GM12875 (cell line): ENCODE measurements around the gene MTMR3.

Experiments used
- H3K4me3 ChIP-seq: one replicate; pipeline ENCODE4 v1.5.1; 2011; ENCODE audit warnings: low read depth, low read length, control low read depth
- CTCF ChIP-seq: IDR thresholded peaks from 2 replicates; pipeline ENCODE4 v1.5.1; 2011; ENCODE audit warnings: low read depth, mild to moderate bottlenecking, control low read depth, inconsistent platforms, low read length, moderate library complexity, borderline replicate concordance; ENCODE audit not compliant: insufficient read depth

MTMR3 gene

GRCh38 chr22:30031328-30031727 is 148.4 kb downstream of the MTMR3 start:
- H3K4me3 ChIP-seq: no peak overlapping the region
- TF ChIP-seq CTCF: no peak

GRCh38 chr22:30031764-30032455 is 148.9 kb downstream of the MTMR3 start:
- H3K4me3 ChIP-seq: no peak overlapping the region
- no peak for TF ChIP-seq CTCF

GRCh38 chr22:30033137-30033536 is 150.2 kb downstream of the MTMR3 start:
- TF ChIP-seq CTCF: no peak
- no peak overlapping the region for H3K4me3 ChIP-seq

GRCh38 chr22:30033901-30034300 is 150.9 kb downstream of the MTMR3 start:
- TF ChIP-seq CTCF: no peak
- H3K4me3 ChIP-seq: no peak overlapping the region

GRCh38 chr22:30036656-30037055 is 153.7 kb downstream of the MTMR3 start:
- no peak for TF ChIP-seq CTCF
- H3K4me3 ChIP-seq: no peak overlapping the region

- H3K4me3 ChIP-seq: no peak overlapping the region
These were observed 155.2 kb downstream of the MTMR3 start for GRCh38 chr22:30038219-30038618.

More at GRCh38 chr22:30038219-30038618, 155.2 kb downstream of the MTMR3 start:
- no peak for TF ChIP-seq CTCF
